Nephron (organoid): ENCODE measurements around the gene GKN1.
"Not testable (repeated sequence)": the region's sequence is repeated elsewhere in the genome, so short reads cannot be mapped to it uniquely, and the experiment has no call there.

Source experiments
- H3K27ac Mint-ChIP-seq, 3 experiments: 2 replicates each; pipeline ENCODE4 v1.8.0; 2020; ENCODE audit warnings: mixed read lengths in 3 of 3, mild to moderate bottlenecking in 2 of 3, moderate library complexity in 1 of 3
- H3K27me3 Mint-ChIP-seq: 2 replicates; pipeline ENCODE4 v1.8.0; 2021; ENCODE audit warnings: low read depth, mild to moderate bottlenecking, moderate library complexity, mixed read lengths
- H3K36me3 Mint-ChIP-seq: 2 replicates; pipeline ENCODE4 v1.8.0; 2020; ENCODE audit warnings: low read depth, mixed read lengths
- H3K4me1 Mint-ChIP-seq: 2 replicates; pipeline ENCODE4 v1.8.0; 2020; ENCODE audit warnings: mixed read lengths
- H3K4me3 Mint-ChIP-seq, 3 experiments: 2 replicates each; pipeline ENCODE4 v1.8.0; 2020; ENCODE audit warnings: mild to moderate bottlenecking in 3 of 3, mixed read lengths in 3 of 3, moderate library complexity in 2 of 3
- H3K9me3 Mint-ChIP-seq: 2 replicates; pipeline ENCODE4 v1.8.0; 2020; ENCODE audit warnings: mixed read lengths
- CTCF ChIP-seq, 3 experiments: fragments of 200-600 bp; sonication (generic); IDR thresholded peaks; one replicate each; pipeline ENCODE4 v1.5.0; 2021; ENCODE audit warnings: antibody characterized with exemption in 3 of 3; ENCODE audit not compliant: unreplicated experiment in 3 of 3

GKN1 gene

GRCh38 chr2:68948710-68949109, 25.7 kb upstream of the GKN1 start:
- no peak overlapping the region for H3K27ac Mint-ChIP-seq
- no peaks in the 10 kb centered on the region for H3K36me3 Mint-ChIP-seq
- peaks cover 8% of the 10 kb centered on the region for H3K9me3 Mint-ChIP-seq
- H3K4me3 Mint-ChIP-seq: no peak overlapping the region
- H3K27me3 Mint-ChIP-seq: peaks cover 7% of the 10 kb centered on the region
- TF ChIP-seq CTCF (IDR thresholded peaks at IDR 0.05; ENCODE audit: unreplicated experiment in 3 of 3): no peak
- H3K4me1 Mint-ChIP-seq: peaks cover under 1% of the 10 kb centered on the region

GRCh38 chr2:68951899-68952298, 22.5 kb upstream of the GKN1 start:
- peaks cover 4% of the 10 kb centered on the region for H3K9me3 Mint-ChIP-seq
- no peak overlapping the region for H3K27ac Mint-ChIP-seq
- peaks cover 7% of the 10 kb centered on the region for H3K27me3 Mint-ChIP-seq
- no peak for TF ChIP-seq CTCF (IDR thresholded peaks at IDR 0.05; ENCODE audit: unreplicated experiment in 3 of 3)
- H3K4me3 Mint-ChIP-seq: no peak overlapping the region
- no peaks in the 10 kb centered on the region for H3K36me3 Mint-ChIP-seq
- no peaks in the 10 kb centered on the region for H3K4me1 Mint-ChIP-seq

- peaks cover 4% of the 10 kb centered on the region for H3K9me3 Mint-ChIP-seq
- H3K27ac Mint-ChIP-seq: no peak within 1 kb of the TSS
- H3K4me1 Mint-ChIP-seq: no peaks in the 10 kb centered on the region
- no peak within 1 kb of the TSS for H3K4me3 Mint-ChIP-seq
- H3K27me3 Mint-ChIP-seq: peaks cover 4% of the 10 kb centered on the region
- no peaks in the 10 kb centered on the region for H3K36me3 Mint-ChIP-seq
- TF ChIP-seq CTCF (IDR thresholded peaks at IDR 0.05; ENCODE audit: unreplicated experiment in 3 of 3): no peak
Measured at GRCh38 chr2:68952887-68953521, 21.4 kb upstream of the GKN1 start, which contains the start of gene GKN2. GKN2 (minus strand) TSS chr2:68952893; CDS start chr2:68952861, 32 bp downstream.

GRCh38 chr2:68955432-68955831, 19.0 kb upstream of the GKN1 start:
- not testable (repeated sequence) for H3K27ac Mint-ChIP-seq, H3K36me3 Mint-ChIP-seq, H3K27me3 Mint-ChIP-seq, H3K4me1 Mint-ChIP-seq, H3K4me3 Mint-ChIP-seq, H3K9me3 Mint-ChIP-seq

- Mint-ChIP-seq H3K27me3 (no peaks in the 10 kb centered on the region), H3K27ac (no peak overlapping the region), H3K4me3 (no peak overlapping the region), H3K36me3 (no peaks in the 10 kb centered on the region), H3K4me1 (no peaks in the 10 kb centered on the region), H3K9me3 (peaks cover 4% of the 10 kb centered on the region)
- TF ChIP-seq CTCF (IDR thresholded peaks at IDR 0.05; ENCODE audit: unreplicated experiment in 3 of 3): no peak
Measured at GRCh38 chr2:68959001-68959400, 15.4 kb upstream of the GKN1 start.

GRCh38 chr2:68961380-68961779, 13.1 kb upstream of the GKN1 start:
- H3K4me1 Mint-ChIP-seq: no peaks in the 10 kb centered on the region
- H3K27me3 Mint-ChIP-seq: no peaks in the 10 kb centered on the region
- no peak overlapping the region for H3K27ac Mint-ChIP-seq
- TF ChIP-seq CTCF (IDR thresholded peaks at IDR 0.05; ENCODE audit: unreplicated experiment in 3 of 3): no peak
- H3K36me3 Mint-ChIP-seq: no peaks in the 10 kb centered on the region
- H3K4me3 Mint-ChIP-seq: no peak overlapping the region
- peaks cover 4% of the 10 kb centered on the region for H3K9me3 Mint-ChIP-seq
